Measurements from ENCODE around the gene PAN3.

PAN3 gene

GRCh38 chr13:28097503-28097902, 40.8 kb upstream of the PAN3 start:
- H3K9me3 ChIP-seq (ENCODE audit: control insufficient read depth, insufficient read depth, low read depth, low read length), result no peaks in the 10 kb centered on the region
- H3K36me3 ChIP-seq (ENCODE audit: control insufficient read depth in 2 of 2, insufficient read depth in 1 of 2, low read length in 2 of 2), result no peaks in the 10 kb centered on the region
- no peak overlapping the region for H3K27ac ChIP-seq (ENCODE audit: extremely low read depth, low read depth, low read length)
- H3K4me3 ChIP-seq (ENCODE audit: low read depth, low read length), result no peak overlapping the region
- H3K4me1 ChIP-seq (ENCODE audit: control insufficient read depth, insufficient read depth, low read length), result no peaks in the 10 kb centered on the region
- CTCF ChIA-PET, result no interaction called here
- POLR2A ChIA-PET, result no interaction called here
- no peak for TF ChIP-seq ZNF362 (tag by site-specific recombination; IDR thresholded peaks at IDR 0.05)
- TF ChIP-seq ZNF175 (tag by site-specific recombination; IDR thresholded peaks at IDR 0.05), result no peak
- TF ChIP-seq FEZF1 (tag by site-specific recombination; IDR thresholded peaks at IDR 0.05), result 0 out of 2 replicates have a peak, but pooled peaks have one; percentile 39
- no peak for TF ChIP-seq ZBTB20 (tag by site-specific recombination; IDR thresholded peaks at IDR 0.05)
- no peak for TF ChIP-seq ZNF530 (tag by site-specific recombination; IDR thresholded peaks at IDR 0.05; ENCODE audit: low read depth)
- TF ChIP-seq HIC1 (tag by site-specific recombination; IDR thresholded peaks at IDR 0.05), result no peak

- TF ChIP-seq ZFP3 (tag by site-specific recombination; IDR thresholded peaks at IDR 0.05; ENCODE audit: low read depth), result no peak
- no peak for TF ChIP-seq ZFHX2 (tag by site-specific recombination; conservative IDR thresholded peaks at IDR 0.05)
- no peak for TF ChIP-seq ZNF311 (tag by site-specific recombination; IDR thresholded peaks at IDR 0.05; ENCODE audit: borderline replicate concordance)
- TF ChIP-seq ZBTB44 (tag by site-specific recombination; IDR thresholded peaks at IDR 0.05), result no peak
- TF ChIP-seq ZNF639 (tag by site-specific recombination; IDR thresholded peaks at IDR 0.05), result no peak
- TF ChIP-seq ZNF488 (tag by site-specific recombination; IDR thresholded peaks at IDR 0.05), result no peak
- TF ChIP-seq ZBTB11 (tag by site-specific recombination; conservative IDR thresholded peaks at IDR 0.05; ENCODE audit: low read depth), result no peak
- Histone ChIP-seq H3K27ac (ENCODE audit: extremely low read depth, low read depth, low read length) (peak overlapping the region; percentile 57; the same call in 1 of the 2 replicates), H3K4me1 (ENCODE audit: control insufficient read depth, insufficient read depth, low read length) (no peaks in the 10 kb centered on the region), H3K9me3 (ENCODE audit: control insufficient read depth, insufficient read depth, low read depth, low read length) (no peaks in the 10 kb centered on the region), H3K4me3 (ENCODE audit: low read depth, low read length) (no peak overlapping the region; the same call in 1 of the 2 replicates), H3K36me3 (ENCODE audit: control insufficient read depth in 2 of 2, insufficient read depth in 1 of 2, low read length in 2 of 2) (no peaks in the 10 kb centered on the region)
- ChIA-PET CTCF (no interaction called here), POLR2A (interaction anchor here (0.5 to 0.6 kb wide), 3 partner anchors 555 to 1603 kb away, joined by 3 to 6 read pairs (median 4); no protein-coding TSS in a partner anchor)
Measured at GRCh38 chr13:28099396-28100149, 38.8 kb upstream of the PAN3 start.

Data from HEK293 (cell line).